Gastroesophageal sphincter (tissue), 3 donors: Measurements from ENCODE around the gene FRK.

Experiments
- CTCF ChIP-seq, 4 experiments: fragments of 200-600 bp in 2 of 4; fragments of 450-650 bp in 2 of 4; sonication (generic) in 1 of 4; IDR thresholded peaks; one replicate each; pipeline ENCODE4 v1.5.1; 2017 to 2019; ENCODE audit warnings: antibody characterized with exemption in 4 of 4, mild to moderate bottlenecking in 2 of 4, moderate library complexity in 2 of 4
- EP300 ChIP-seq: sonication (generic); formaldehyde crosslinking; IDR thresholded peaks from one replicate; pipeline ENCODE4 v1.6.1; 2017; ENCODE audit warnings: antibody characterized with exemption, mild to moderate bottlenecking
- POLR2A ChIP-seq, 2 donors: fragments of 450-650 bp; IDR thresholded peaks; one replicate each; pipeline ENCODE4 v1.6.1; 2017; ENCODE audit warnings: antibody characterized with exemption in 2 of 2, mild to moderate bottlenecking in 2 of 2, moderate library complexity in 1 of 2
- POLR2AphosphoS5 ChIP-seq: sonication (generic); formaldehyde crosslinking; IDR thresholded peaks from one replicate; pipeline ENCODE4 v1.6.1; 2017; ENCODE audit warnings: antibody characterized with exemption

GRCh38 chr6:115945812-115946211 lies 114.9 kb downstream of the FRK start:
- TF ChIP-seq CTCF (IDR thresholded peaks at IDR 0.05) (no peak), EP300 (no peak), POLR2A (IDR thresholded peaks at IDR 0.05) (no peak), POLR2AphosphoS5 (no peak)
